HL-60 (cell line): ENCODE results near the gene MALAT1.

ENCODE experiments used
- DNase-seq, 2 experiments: peaks; one replicate each; pipeline ENCODE4 v3.0.0-alpha.2; 2010 to 2020; ENCODE audit warnings: low read depth in 1 of 2, low spot score in 1 of 2
- H3K27ac ChIP-seq: fragments of 250-450 bp; sonication (Bioruptor Pico); replicated peaks from 2 replicates; pipeline ENCODE4 v1.5.1; 2020; ENCODE audit warnings: mild to moderate bottlenecking, moderate library complexity
- H3K27me3 ChIP-seq: fragments of 250-450 bp; sonication (Bioruptor Pico); 2 replicates; pipeline ENCODE4 v1.5.1; 2021; ENCODE audit warnings: mild to moderate bottlenecking, moderate library complexity; ENCODE audit not compliant: insufficient read depth, poor library complexity, severe bottlenecking
- H3K4me3 ChIP-seq: replicated peaks from 2 replicates; pipeline ENCODE4 v1.5.1; 2011; ENCODE audit warnings: mild to moderate bottlenecking, control low read depth, low read length; ENCODE audit not compliant: insufficient read depth
- GABPA ChIP-seq: IDR thresholded peaks from 2 replicates; pipeline ENCODE4 v1.6.1; 2012; ENCODE audit warnings: low read depth
- POLR2AphosphoS5 ChIP-seq: IDR thresholded peaks from 2 replicates; pipeline ENCODE4 v1.6.1; 2012; ENCODE audit warnings: low read depth
- SPI1 ChIP-seq: IDR thresholded peaks from 2 replicates; pipeline ENCODE4 v1.6.1; 2012; ENCODE audit warnings: low read depth, mild to moderate bottlenecking, borderline replicate concordance
- TF ChIP-seq, protein P1 (sequence below): IDR thresholded peaks from 2 replicates; pipeline ENCODE4 v1.6.1; 2012; ENCODE audit warnings: low read depth; ENCODE audit not compliant: insufficient replicate concordance
- TF ChIP-seq, protein P2 (sequence below): IDR thresholded peaks from one replicate; pipeline ENCODE4 v1.5.1; 2011; ENCODE audit warnings: low read length, control low read depth, inconsistent platforms; ENCODE audit not compliant: insufficient read depth

Gene MALAT1

GRCh38 chr11:65554842-65555430 lies 56.1 kb downstream of the MALAT1 start:
- Histone ChIP-seq H3K27ac (no peak overlapping the region), H3K27me3 (no peaks in the 10 kb centered on the region), H3K4me3 (no peak overlapping the region)
- no peak for TF ChIP-seq GABPA
- TF ChIP-seq, protein P1, sequence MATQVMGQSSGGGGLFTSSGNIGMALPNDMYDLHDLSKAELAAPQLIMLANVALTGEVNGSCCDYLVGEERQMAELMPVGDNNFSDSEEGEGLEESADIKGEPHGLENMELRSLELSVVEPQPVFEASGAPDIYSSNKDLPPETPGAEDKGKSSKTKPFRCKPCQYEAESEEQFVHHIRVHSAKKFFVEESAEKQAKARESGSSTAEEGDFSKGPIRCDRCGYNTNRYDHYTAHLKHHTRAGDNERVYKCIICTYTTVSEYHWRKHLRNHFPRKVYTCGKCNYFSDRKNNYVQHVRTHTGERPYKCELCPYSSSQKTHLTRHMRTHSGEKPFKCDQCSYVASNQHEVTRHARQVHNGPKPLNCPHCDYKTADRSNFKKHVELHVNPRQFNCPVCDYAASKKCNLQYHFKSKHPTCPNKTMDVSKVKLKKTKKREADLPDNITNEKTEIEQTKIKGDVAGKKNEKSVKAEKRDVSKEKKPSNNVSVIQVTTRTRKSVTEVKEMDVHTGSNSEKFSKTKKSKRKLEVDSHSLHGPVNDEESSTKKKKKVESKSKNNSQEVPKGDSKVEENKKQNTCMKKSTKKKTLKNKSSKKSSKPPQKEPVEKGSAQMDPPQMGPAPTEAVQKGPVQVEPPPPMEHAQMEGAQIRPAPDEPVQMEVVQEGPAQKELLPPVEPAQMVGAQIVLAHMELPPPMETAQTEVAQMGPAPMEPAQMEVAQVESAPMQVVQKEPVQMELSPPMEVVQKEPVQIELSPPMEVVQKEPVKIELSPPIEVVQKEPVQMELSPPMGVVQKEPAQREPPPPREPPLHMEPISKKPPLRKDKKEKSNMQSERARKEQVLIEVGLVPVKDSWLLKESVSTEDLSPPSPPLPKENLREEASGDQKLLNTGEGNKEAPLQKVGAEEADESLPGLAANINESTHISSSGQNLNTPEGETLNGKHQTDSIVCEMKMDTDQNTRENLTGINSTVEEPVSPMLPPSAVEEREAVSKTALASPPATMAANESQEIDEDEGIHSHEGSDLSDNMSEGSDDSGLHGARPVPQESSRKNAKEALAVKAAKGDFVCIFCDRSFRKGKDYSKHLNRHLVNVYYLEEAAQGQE = no peak
- DNase-seq = no peak

DNA sequence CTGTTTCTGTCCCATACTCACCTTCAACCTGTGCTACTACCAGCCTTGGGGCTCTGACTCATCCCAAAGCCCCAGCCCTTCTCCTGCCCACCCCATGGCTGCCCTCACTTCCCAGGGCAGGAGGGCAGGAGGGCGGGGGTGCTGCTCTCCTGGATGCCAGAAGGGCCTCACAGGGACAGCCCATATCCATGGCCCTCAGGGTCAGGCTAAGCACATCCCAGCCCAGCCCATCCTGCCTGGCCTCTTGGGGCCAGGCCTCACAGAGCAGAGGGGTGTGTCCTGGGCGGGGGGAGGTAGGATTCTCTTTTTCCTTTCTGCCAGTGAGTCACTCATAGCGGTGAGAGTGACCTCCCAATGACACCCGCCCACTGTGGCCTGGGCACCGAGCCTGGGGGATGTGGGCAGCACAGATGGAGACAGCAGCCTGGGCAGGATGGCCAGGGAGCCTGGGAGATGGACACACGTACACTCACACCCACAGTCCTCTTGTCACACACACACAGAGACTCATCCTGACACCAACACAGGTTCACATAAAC lies 56.9 kb downstream of the MALAT1 start:
- Histone ChIP-seq H3K27me3 (no peaks in the 10 kb centered on the region), H3K27ac (no peak overlapping the region), H3K4me3 (no peak overlapping the region)
- no peak for TF ChIP-seq GABPA
- TF ChIP-seq POLR2AphosphoS5 = no peak
- TF ChIP-seq, protein P1 = no peak
- TF ChIP-seq SPI1 = no peak
- TF ChIP-seq, protein P2, sequence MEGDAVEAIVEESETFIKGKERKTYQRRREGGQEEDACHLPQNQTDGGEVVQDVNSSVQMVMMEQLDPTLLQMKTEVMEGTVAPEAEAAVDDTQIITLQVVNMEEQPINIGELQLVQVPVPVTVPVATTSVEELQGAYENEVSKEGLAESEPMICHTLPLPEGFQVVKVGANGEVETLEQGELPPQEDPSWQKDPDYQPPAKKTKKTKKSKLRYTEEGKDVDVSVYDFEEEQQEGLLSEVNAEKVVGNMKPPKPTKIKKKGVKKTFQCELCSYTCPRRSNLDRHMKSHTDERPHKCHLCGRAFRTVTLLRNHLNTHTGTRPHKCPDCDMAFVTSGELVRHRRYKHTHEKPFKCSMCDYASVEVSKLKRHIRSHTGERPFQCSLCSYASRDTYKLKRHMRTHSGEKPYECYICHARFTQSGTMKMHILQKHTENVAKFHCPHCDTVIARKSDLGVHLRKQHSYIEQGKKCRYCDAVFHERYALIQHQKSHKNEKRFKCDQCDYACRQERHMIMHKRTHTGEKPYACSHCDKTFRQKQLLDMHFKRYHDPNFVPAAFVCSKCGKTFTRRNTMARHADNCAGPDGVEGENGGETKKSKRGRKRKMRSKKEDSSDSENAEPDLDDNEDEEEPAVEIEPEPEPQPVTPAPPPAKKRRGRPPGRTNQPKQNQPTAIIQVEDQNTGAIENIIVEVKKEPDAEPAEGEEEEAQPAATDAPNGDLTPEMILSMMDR = no peak
- peak in 1 of 2 experiments; percentile 63 for DNase-seq
